Activated T-cell treated with anti-CD3 and anti-CD28 coated beads, Interleukin-2, amount 50 U/mL, for 72 hours (primary cell): ENCODE data around the gene EXOC3L4. TPM values are rescaled to one million over a fixed set of nuclear protein-coding genes. Genes with fewer than 3 reads are reported as not detected.
"Not testable (repeated sequence)": the region's sequence is repeated elsewhere in the genome, so short reads cannot be mapped to it uniquely, and the experiment has no call there.

Source experiments
- ATAC-seq, 2 donors: fragments of 150-1000 bp; cut with Tn5 transposase; replicated peaks in 1 of 2; 2 replicates each; pipeline ENCODE4 v1.10.0; 2021; ENCODE audit warnings: moderate library complexity in 2 of 2, mild to moderate bottlenecking in 1 of 2
- DNase-seq, 2 donors: peaks; one replicate each; pipeline ENCODE4 v3.0.0; 2021 to 2022; ENCODE audit warnings: mixed read lengths in 1 of 2
- H3K27ac Mint-ChIP-seq: one replicate; pipeline ENCODE4 v1.8.0; 2022; ENCODE audit warnings: mild to moderate bottlenecking, moderate library complexity, mixed read lengths
- H3K27me3 Mint-ChIP-seq: one replicate; pipeline ENCODE4 v1.8.0; 2022; ENCODE audit warnings: low read depth, mixed read lengths
- H3K36me3 Mint-ChIP-seq, 2 donors: one replicate each; pipeline ENCODE4 v1.8.0; 2022; ENCODE audit warnings: mixed read lengths in 2 of 2, mild to moderate bottlenecking in 1 of 2; ENCODE audit not compliant: insufficient read depth in 2 of 2
- H3K4me1 Mint-ChIP-seq: one replicate; pipeline ENCODE4 v1.8.0; 2022; ENCODE audit warnings: low read depth, mixed read lengths
- H3K4me3 Mint-ChIP-seq, 2 donors: one replicate each; pipeline ENCODE4 v1.8.0; 2022; ENCODE audit warnings: mild to moderate bottlenecking in 2 of 2, mixed read lengths in 2 of 2, moderate library complexity in 2 of 2
- H3K9me3 Mint-ChIP-seq, 2 donors: one replicate each; pipeline ENCODE4 v1.8.0; 2022; ENCODE audit warnings: mixed read lengths in 2 of 2
- total RNA-seq, 2 donors: library from RNA; stranded (reverse); gene quantifications; one replicate each; pipeline ENCODE4 v1.2.3, GENCODE V29; 2022

EXOC3L4 gene
- total RNA-seq: not detected

DNA sequence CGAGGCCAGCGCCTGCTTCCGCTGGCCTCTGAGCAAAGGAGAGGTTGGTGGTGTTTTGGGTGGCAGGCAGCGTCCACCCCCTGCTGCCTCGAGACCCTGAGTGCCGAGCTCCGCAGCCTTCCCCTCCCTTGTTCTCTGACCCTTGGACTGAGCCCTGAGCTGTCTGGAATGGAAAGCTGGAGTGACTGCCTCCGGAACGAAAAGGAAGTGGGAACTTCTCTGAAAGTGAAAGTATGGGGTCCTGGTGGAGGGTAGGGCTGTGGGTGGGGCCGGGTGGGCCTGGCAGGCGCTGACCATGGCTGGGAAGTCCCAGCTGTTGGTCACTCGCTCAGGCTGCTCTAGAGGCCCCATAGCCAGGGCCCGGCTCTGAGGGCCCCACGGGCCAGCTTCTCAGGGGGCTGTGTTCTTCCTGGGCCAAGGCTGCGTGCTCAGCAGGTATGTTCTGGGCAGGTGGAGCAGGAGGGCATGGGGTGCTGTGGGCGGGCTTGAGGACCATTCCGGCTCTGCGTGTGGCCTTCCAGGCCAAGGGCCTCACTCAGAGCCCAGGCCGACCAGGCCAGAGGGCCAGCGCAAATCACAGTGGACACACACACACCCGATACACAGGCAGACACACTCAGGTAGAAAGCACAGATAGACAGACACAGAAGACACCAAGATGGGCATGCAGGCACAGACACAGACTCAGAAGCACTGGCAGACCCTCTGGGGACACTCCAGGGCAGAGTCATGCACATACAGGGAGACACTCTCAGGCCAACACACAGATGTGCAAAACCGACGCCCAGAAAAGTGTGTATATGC lies at the start of gene EXOC3L4:
Gene EXOC3L4, plus strand, starts transcription at position 320 of the 804 bp plus-strand sequence. CDS start 5,495 bp downstream, outside the sequence.
- no peak within 1 kb of the TSS for H3K4me3 Mint-ChIP-seq
- no peaks in the 10 kb centered on the region for H3K36me3 Mint-ChIP-seq
- ATAC-seq: no peak

DNA sequence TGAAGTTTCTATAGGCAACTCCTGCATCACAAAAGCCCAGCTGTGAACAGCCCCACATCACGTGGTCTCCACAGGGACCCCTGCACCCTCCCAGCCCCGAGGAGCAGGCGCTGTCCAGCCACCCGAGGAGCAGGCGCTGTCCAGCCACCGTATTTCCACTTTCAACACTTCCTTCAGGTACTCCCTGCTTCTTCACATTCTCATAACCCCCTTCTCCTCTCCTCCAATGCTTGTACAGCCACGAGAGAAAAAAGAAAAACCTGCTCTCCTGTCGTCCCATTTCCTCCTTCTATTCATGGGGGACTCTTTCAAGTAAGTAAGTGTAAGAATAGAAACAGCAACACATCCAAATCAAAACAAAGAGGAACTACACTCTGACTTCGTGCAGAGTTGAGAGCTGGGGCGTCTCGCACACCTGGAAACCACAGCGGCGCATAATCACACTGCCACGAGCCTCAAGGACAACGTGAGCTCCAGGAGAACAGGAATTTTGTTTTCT lies 49.1 kb upstream of the EXOC3L4 start:
- peaks cover 0 to 4% of the 10 kb centered on the region in 2 donors for H3K9me3 Mint-ChIP-seq
- peak overlapping the region; percentile 36 to 56 for H3K4me3 Mint-ChIP-seq
- H3K27ac Mint-ChIP-seq: no peak overlapping the region
- ATAC-seq (no peak), DNase-seq (no peak)
- peaks cover 6% of the 10 kb centered on the region for H3K4me1 Mint-ChIP-seq
- H3K36me3 Mint-ChIP-seq: no peaks in the 10 kb centered on the region
- H3K27me3 Mint-ChIP-seq: peaks cover 11% of the 10 kb centered on the region

More for the DNA sequence above, at the start of gene EXOC3L4:
- Mint-ChIP-seq H3K4me1 (peaks cover 5% of the 10 kb centered on the region), H3K9me3 (no peaks in the 10 kb centered on the region), H3K27ac (no peak within 1 kb of the TSS), H3K27me3 (no peaks in the 10 kb centered on the region)
- no peak for DNase-seq

DNA sequence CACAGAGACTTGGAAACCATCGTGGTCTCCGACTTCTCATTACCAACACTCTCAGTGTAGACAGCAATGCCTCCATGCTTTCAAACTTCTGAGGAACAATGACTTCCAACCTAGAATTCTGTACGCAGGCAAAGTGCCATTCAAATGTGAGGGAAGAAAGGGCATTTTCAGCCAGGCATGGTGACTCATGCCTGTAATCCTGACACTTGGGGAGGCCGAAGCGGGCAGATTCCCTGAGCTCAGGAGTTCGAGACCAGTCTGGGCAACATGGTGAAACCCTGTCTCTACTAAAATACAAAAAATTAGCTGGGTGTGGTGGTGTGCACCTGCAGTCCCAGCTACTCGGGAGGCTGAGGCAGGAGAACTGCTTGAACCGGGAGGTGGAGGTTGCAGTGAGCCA lies 47.1 kb upstream of the EXOC3L4 start:
- H3K27ac Mint-ChIP-seq, H3K9me3 Mint-ChIP-seq, H3K36me3 Mint-ChIP-seq, H3K4me3 Mint-ChIP-seq, DNase-seq, ATAC-seq, H3K4me1 Mint-ChIP-seq: not testable (repeated sequence)
- H3K27me3 Mint-ChIP-seq: peaks cover 11% of the 10 kb centered on the region

GRCh38 chr14:103050935-103051334 lies 43.6 kb upstream of the EXOC3L4 start:
- H3K4me1 Mint-ChIP-seq: no peaks in the 10 kb centered on the region
- H3K36me3 Mint-ChIP-seq: no peaks in the 10 kb centered on the region
- DNase-seq (no peak), ATAC-seq (no peak)
- H3K27me3 Mint-ChIP-seq: peaks cover 9% of the 10 kb centered on the region
- no peak overlapping the region for H3K4me3 Mint-ChIP-seq
- H3K9me3 Mint-ChIP-seq: no peaks in the 10 kb centered on the region
- no peak overlapping the region for H3K27ac Mint-ChIP-seq

GRCh38 chr14:103052407-103052806 lies 42.1 kb upstream of the EXOC3L4 start:
- no peak for ATAC-seq
- no peak overlapping the region for H3K27ac Mint-ChIP-seq
- H3K9me3 Mint-ChIP-seq: no peaks in the 10 kb centered on the region
- no peaks in the 10 kb centered on the region for H3K4me1 Mint-ChIP-seq
- peaks cover 8% of the 10 kb centered on the region for H3K27me3 Mint-ChIP-seq
- H3K4me3 Mint-ChIP-seq: no peak overlapping the region
- no peak for DNase-seq
- H3K36me3 Mint-ChIP-seq: no peaks in the 10 kb centered on the region

DNA sequence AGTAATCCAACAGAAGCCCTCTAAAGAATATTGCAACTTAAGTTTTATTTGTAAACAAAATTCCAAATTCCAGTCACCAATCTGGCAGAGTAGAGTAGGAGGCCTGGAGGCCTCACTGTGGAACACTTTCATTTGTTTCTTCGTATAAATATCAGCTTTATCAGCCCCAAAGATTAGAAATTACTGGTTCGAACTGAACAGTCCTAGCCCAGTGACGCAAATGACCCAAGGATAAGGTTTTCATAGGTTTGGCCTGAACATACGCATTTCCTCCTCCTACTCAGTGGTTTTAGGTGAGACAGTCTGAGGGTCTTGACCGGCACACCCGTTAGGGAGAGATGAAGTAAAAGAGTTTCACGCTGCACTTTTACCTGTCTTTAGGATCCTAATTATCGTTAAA lies 38.8 kb upstream of the EXOC3L4 start:
- H3K9me3 Mint-ChIP-seq: no peaks in the 10 kb centered on the region
- peak overlapping the region; percentile 75 to 80 for H3K4me3 Mint-ChIP-seq
- no peak for ATAC-seq
- DNase-seq: no peak
- no peak overlapping the region for H3K27ac Mint-ChIP-seq
- H3K27me3 Mint-ChIP-seq: peaks cover 35% of the 10 kb centered on the region
- no peaks in the 10 kb centered on the region for H3K36me3 Mint-ChIP-seq
- no peaks in the 10 kb centered on the region for H3K4me1 Mint-ChIP-seq

DNA sequence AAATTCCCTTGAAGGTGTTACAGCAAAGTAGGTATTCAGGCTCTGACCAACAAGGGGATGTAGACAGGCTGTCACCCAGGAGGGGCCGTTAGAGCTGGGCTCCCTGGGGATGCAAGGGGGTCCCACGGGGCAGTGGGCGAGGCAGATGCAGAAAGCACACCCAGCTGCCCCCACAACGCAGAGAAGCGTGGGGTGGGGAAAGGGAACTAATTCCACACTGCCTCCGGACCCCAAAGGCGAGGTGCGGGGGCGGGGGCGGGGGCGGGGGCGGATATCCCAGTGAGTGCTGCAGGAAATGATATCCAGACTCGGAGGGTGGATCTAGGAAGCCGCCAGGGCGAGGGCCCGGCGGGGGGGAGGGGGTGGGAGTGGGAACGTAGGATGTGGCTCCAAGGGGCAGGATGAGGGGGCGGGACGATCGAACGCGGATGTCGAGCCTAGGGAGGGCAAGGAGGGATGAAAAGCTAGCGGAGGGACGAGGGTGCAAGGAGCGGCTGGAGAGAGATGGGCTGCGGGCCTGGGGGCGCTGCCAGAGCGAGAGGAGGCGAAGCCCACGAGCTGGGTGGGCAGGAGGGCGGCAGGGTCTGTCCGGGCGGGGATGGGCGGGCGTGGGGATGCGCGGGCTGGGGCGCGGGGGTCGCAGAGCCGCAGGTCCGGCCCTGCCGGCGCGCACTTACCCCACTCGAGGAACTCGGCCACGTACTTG lies 38.0 kb upstream of the EXOC3L4 start:
- DNase-seq (no peak), ATAC-seq (no peak)
- H3K27ac Mint-ChIP-seq: no peak overlapping the region
- no peaks in the 10 kb centered on the region for H3K9me3 Mint-ChIP-seq
- no peaks in the 10 kb centered on the region for H3K4me1 Mint-ChIP-seq
- peak overlapping the region; percentile 80 for H3K4me3 Mint-ChIP-seq
- H3K36me3 Mint-ChIP-seq: no peaks in the 10 kb centered on the region
- peaks cover 40% of the 10 kb centered on the region for H3K27me3 Mint-ChIP-seq

DNA sequence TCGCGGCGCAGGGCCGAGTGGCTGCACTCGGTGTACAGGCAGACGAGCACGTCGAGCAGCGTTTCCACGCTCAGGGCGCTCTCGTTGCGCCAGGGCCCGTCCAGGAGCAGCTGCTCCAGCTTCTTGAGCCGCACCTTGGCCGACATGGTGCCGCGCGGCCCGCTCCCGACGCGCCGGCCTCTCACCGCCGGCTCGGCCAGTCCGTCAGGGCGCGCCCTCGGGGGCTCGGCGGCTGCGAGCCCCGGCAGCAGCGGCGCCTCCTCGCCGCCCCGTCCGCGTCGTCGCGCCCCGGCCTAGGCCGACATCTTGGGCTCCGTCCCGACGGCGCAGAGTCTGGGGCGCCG lies 37.5 kb upstream of the EXOC3L4 start:
- ATAC-seq (peak; percentile 20 to 29), DNase-seq (no peak)
- Mint-ChIP-seq H3K4me1 (no peaks in the 10 kb centered on the region), H3K36me3 (no peaks in the 10 kb centered on the region), H3K27me3 (peaks cover 45% of the 10 kb centered on the region), H3K27ac (no peak overlapping the region), H3K4me3 (no peak overlapping the region), H3K9me3 (no peaks in the 10 kb centered on the region)

DNA sequence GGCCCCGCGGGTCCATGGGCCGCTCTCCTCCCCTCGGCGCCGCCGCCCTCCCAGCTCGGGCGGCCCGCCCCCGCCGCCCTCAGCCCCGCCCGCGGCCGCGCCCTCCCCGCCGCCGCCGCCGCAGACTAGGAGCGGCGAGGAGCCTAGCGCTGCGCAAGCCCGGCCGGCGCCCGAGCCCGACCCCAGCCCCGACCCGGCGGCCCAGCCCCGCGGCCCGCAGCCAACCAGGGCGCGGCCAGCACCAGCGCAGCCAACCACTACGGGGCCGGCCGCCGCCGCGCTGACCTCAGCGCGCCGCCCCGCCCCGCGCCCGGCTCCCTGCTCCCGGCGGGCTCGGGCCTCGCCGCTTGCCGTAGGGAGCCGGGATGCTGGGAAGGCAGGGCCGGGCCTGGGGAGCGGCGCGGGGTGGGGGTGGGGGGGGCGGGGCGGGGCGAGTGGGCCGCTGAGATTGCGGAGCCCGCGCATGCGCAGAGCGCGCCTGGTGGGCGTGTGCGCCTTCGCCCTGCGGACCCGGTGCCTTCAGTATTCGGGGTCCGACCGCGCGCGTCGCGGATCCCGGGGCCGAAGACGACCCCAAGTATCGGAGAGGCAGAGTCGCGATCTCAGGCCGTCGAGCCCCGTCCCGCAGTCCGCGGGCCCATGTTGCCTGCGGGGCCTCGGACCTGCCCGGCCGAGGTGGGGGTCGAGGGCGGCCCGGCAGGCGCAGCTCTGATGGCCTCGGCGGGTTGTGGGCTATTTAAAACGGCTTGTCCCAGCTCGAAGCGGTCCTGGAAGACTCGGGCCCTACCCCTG lies 37.0 kb upstream of the EXOC3L4 start, which contains the start of gene CDC42BPB:
Gene CDC42BPB, minus strand, starts transcription at position 178 of the 792 bp plus-strand sequence. CDS start 376 bp downstream, outside the sequence.
- no peaks in the 10 kb centered on the region for H3K4me1 Mint-ChIP-seq
- peaks cover 47% of the 10 kb centered on the region for H3K27me3 Mint-ChIP-seq
- no peaks in the 10 kb centered on the region for H3K36me3 Mint-ChIP-seq
- H3K4me3 Mint-ChIP-seq: peak within 1 kb of the TSS; percentile 65 to 80
- H3K9me3 Mint-ChIP-seq: no peaks in the 10 kb centered on the region
- ATAC-seq (peak; percentile 94 to 96), DNase-seq (peak; percentile 63 to 69)
- H3K27ac Mint-ChIP-seq: no peak within 1 kb of the TSS

DNA sequence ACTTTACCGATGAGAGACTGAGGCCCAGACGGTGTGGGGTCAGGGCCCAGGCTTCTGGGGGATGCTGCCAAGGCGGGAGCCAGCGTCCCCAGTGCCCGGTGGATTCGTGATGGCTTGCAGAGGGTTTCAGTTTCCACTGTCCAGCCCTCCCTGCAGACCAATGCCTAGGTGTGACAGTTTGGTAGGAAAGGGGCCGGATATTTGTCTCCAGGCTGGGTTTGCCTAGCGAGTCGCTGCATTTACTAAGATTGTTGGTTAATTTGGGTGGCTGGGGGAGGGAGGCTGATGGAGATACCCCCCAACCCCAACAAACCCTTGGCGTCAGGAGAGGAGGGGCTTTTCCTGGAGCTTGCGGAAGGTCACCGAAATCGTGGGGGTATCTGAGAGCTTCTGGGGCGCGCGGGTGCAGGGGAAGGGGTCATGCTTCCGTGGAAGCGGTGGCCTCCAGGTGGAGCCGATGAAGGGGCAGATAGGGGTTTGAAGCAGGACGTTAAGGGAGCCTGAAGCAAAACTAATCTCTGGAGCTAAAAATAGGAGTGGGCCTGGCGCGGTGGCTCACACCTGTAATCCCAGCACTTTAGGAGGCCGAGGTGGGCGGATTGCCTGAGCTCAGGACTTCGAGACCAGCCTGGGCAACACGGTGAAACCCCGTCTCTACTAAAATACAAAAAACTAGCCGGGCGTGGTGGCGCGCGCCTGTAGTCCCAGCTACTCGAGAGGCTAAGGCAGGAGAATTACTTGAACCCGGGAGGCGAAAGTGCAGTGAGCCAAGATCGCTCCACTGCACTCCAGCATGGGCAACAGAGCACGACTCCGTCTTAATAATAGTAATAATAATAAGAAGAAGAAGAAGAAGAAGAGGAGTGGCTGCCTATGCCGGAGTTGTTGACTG lies 36.1 kb upstream of the EXOC3L4 start:
- Mint-ChIP-seq H3K27me3 (peaks cover 48% of the 10 kb centered on the region), H3K36me3 (no peaks in the 10 kb centered on the region), H3K4me3 (peak overlapping the region in 1 of 2 donors; percentile 31), H3K9me3 (no peaks in the 10 kb centered on the region), H3K4me1 (no peaks in the 10 kb centered on the region), H3K27ac (no peak overlapping the region)
- peak in 1 of 2 donors; percentile 1 for ATAC-seq
- no peak for DNase-seq

- ATAC-seq (no peak), DNase-seq (no peak)
- no peak overlapping the region for H3K4me3 Mint-ChIP-seq
- H3K4me1 Mint-ChIP-seq: no peaks in the 10 kb centered on the region
- H3K27ac Mint-ChIP-seq: no peak overlapping the region
- H3K36me3 Mint-ChIP-seq: no peaks in the 10 kb centered on the region
- peaks cover 53% of the 10 kb centered on the region for H3K27me3 Mint-ChIP-seq
- no peaks in the 10 kb centered on the region for H3K9me3 Mint-ChIP-seq
Measured at GRCh38 chr14:103059556-103059955, 35.0 kb upstream of the EXOC3L4 start.

- Mint-ChIP-seq H3K4me3 (no peak overlapping the region), H3K36me3 (no peaks in the 10 kb centered on the region), H3K27ac (no peak overlapping the region), H3K27me3 (peaks cover 45% of the 10 kb centered on the region), H3K4me1 (no peaks in the 10 kb centered on the region), H3K9me3 (no peaks in the 10 kb centered on the region)
- ATAC-seq (no peak), DNase-seq (no peak)
Measured at GRCh38 chr14:103061482-103061976, 33.0 kb upstream of the EXOC3L4 start.
